H1 (cell line): Measurements from ENCODE around the gene JADE3. TPM values are rescaled to one million over a fixed set of nuclear protein-coding genes. Genes with fewer than 3 reads are reported as not detected.

Experiments
- CTCF ChIA-PET: fragments of 300-600 bp; sonication (Branson Sonifier 250); formaldehyde crosslinking; loops from one replicate; lab custom pipeline; 2021; ENCODE audit not compliant: partially characterized antibody; lab: Charles Lee
- POLR2A ChIA-PET: fragments of 300-600 bp; sonication (Branson Sonifier 250); formaldehyde crosslinking; loops from one replicate; lab custom pipeline; 2021; ENCODE audit warnings: inconsistent platforms; ENCODE audit not compliant: partially characterized antibody; lab: Charles Lee
- DNase-seq, 2 experiments: peaks; one replicate each; pipeline versions ENCODE4 v3.0.0 to v3.0.0-alpha.2; 2010 to 2022; ENCODE audit warnings: low spot score in 2 of 2, low read depth in 1 of 2, mixed read lengths in 1 of 2
- FAIRE-seq: peaks from 2 replicates; lab custom pipeline; 2011; peaks lifted over from hg19 to GRCh38; lab: Jason Lieb, UNC
- H2AFZ ChIP-seq: 2 replicates; pipeline ENCODE4 v1.8.1; 2012; ENCODE audit warnings: low read length, inconsistent platforms
- H2AK5ac ChIP-seq: 2 replicates; pipeline ENCODE4 v1.6.1; 2013; ENCODE audit warnings: low read depth, low read length
- H2BK120ac ChIP-seq: replicated peaks from 2 replicates; pipeline ENCODE3; 2013; ENCODE audit warnings: low read depth, low read length, inconsistent platforms
- H2BK12ac ChIP-seq: 2 replicates; pipeline ENCODE4 v1.6.1; 2013; ENCODE audit warnings: low read depth, low read length
- H2BK15ac ChIP-seq: 2 replicates; pipeline ENCODE4 v1.6.1; 2013; ENCODE audit warnings: low read length
- H2BK20ac ChIP-seq: 2 replicates; pipeline ENCODE4 v1.6.1; 2013; ENCODE audit warnings: low read length
- H2BK5ac ChIP-seq: 2 replicates; pipeline ENCODE4 v1.6.1; 2013; ENCODE audit warnings: low read depth, low read length
- H3K14ac ChIP-seq: 2 replicates; pipeline ENCODE4 v1.6.1; 2013; ENCODE audit warnings: inconsistent platforms; ENCODE audit not compliant: insufficient read length
- H3K18ac ChIP-seq: 2 replicates; pipeline ENCODE4 v1.6.1; 2013; ENCODE audit warnings: low read length; ENCODE audit errors: extremely low read depth
- H3K23ac ChIP-seq: 2 replicates; pipeline ENCODE4 v1.6.1; 2013; ENCODE audit warnings: inconsistent platforms; ENCODE audit not compliant: insufficient read length
- H3K23me2 ChIP-seq: 2 replicates; pipeline ENCODE4 v1.6.1; 2013; ENCODE audit warnings: low read depth, low read length
- H3K27ac ChIP-seq: 2 replicates; pipeline ENCODE4 v1.6.1; 2011; ENCODE audit warnings: low read depth, low read length, inconsistent platforms
- H3K27me3 ChIP-seq, 4 experiments: replicated peaks in 1 of 4; 1 replicate in 1 of 4; 2 replicates in 3 of 4; pipeline versions ENCODE4 v1.6.1 to v1.8.1; 2011 to 2013; ENCODE audit warnings: low read length in 3 of 4, mild to moderate bottlenecking in 3 of 4, inconsistent platforms in 2 of 4, mixed read lengths in 2 of 4, moderate library complexity in 1 of 4; ENCODE audit not compliant: control insufficient read depth in 3 of 4, insufficient read depth in 3 of 4; ENCODE audit errors: extremely low read depth in 1 of 4
- H3K36me3 ChIP-seq, 4 experiments: 2 replicates each; pipeline versions ENCODE4 v1.6.1 to v1.8.1; 2011 to 2013; ENCODE audit warnings: mild to moderate bottlenecking in 4 of 4, low read length in 3 of 4, moderate library complexity in 2 of 4, control low read depth in 1 of 4, inconsistent platforms in 1 of 4; ENCODE audit not compliant: insufficient read depth in 4 of 4, control insufficient read depth in 2 of 4
- H3K4ac ChIP-seq: replicated peaks from 2 replicates; pipeline ENCODE3; 2013; ENCODE audit warnings: low read length, low read depth, mixed read lengths, inconsistent platforms; ENCODE audit not compliant: insufficient read length
- H3K4me1 ChIP-seq, 4 experiments: replicated peaks in 1 of 4; 1 replicate in 1 of 4; 2 replicates in 3 of 4; pipeline versions ENCODE4 v1.6.1 to v1.8.1; 2011 to 2013; ENCODE audit warnings: low read length in 3 of 4, inconsistent platforms in 2 of 4, mixed read lengths in 1 of 4; ENCODE audit not compliant: insufficient read depth in 4 of 4, control insufficient read depth in 3 of 4
- H3K4me2 ChIP-seq, 2 experiments: 2 replicates each; pipeline versions ENCODE4 v1.6.1 to v1.8.1; 2011 to 2013; ENCODE audit warnings: low read depth in 2 of 2, low read length in 2 of 2, control low read depth in 1 of 2, inconsistent platforms in 1 of 2, mild to moderate bottlenecking in 1 of 2; ENCODE audit not compliant: insufficient read depth in 1 of 2
- H3K4me3 ChIP-seq, 4 experiments: fragments of 200-600, 300-600 bp in 1 of 4; sonication (generic), shearing (Covaris generic), sonication (Bioruptor Twin) in 1 of 4; 2 replicates each; pipeline versions ENCODE4 v1.5.1 to v1.8.1; 2011 to 2016; ENCODE audit warnings: low read length in 4 of 4, low read depth in 3 of 4, control low read depth in 2 of 4, inconsistent platforms in 2 of 4, mild to moderate bottlenecking in 2 of 4, mixed read lengths in 1 of 4, moderate library complexity in 1 of 4; ENCODE audit not compliant: insufficient read depth in 2 of 4; ENCODE audit errors: extremely low read depth in 1 of 4
- H3K56ac ChIP-seq: replicated peaks from 2 replicates; pipeline ENCODE3; 2013; ENCODE audit warnings: low read depth, mild to moderate bottlenecking, mixed read lengths, low read length, inconsistent platforms; ENCODE audit not compliant: insufficient read length
- H3K79me1 ChIP-seq: 2 replicates; pipeline ENCODE4 v1.6.1; 2013; ENCODE audit warnings: low read depth, low read length, control low read depth
- H3K79me2 ChIP-seq, 2 experiments: 2 replicates each; pipeline versions ENCODE4 v1.6.1 to v1.8.1; 2012 to 2013; ENCODE audit warnings: low read length in 2 of 2, mild to moderate bottlenecking in 2 of 2, inconsistent platforms in 1 of 2; ENCODE audit not compliant: insufficient read depth in 2 of 2, control insufficient read depth in 1 of 2
- H3K9ac ChIP-seq, 4 experiments: replicated peaks in 1 of 4; 1 replicate in 1 of 4; 2 replicates in 3 of 4; pipeline versions ENCODE4 v1.6.1 to v1.8.1; 2011 to 2013; ENCODE audit warnings: low read depth in 3 of 4, low read length in 3 of 4, control low read depth in 2 of 4, mild to moderate bottlenecking in 2 of 4, moderate library complexity in 2 of 4, inconsistent platforms in 1 of 4; ENCODE audit errors: extremely low read depth in 1 of 4
- H3K9me3 ChIP-seq, 2 experiments: 2 replicates each; pipeline versions ENCODE4 v1.6.1 to v1.8.1; 2012 to 2013; ENCODE audit warnings: mild to moderate bottlenecking in 2 of 2, moderate library complexity in 2 of 2, control low read depth in 1 of 2, inconsistent platforms in 1 of 2, low read depth in 1 of 2, low read length in 1 of 2, mixed read lengths in 1 of 2; ENCODE audit not compliant: insufficient read depth in 2 of 2
- H4K20me1 ChIP-seq, 2 experiments: replicated peaks in 1 of 2; 2 replicates each; pipeline versions ENCODE3 to v1.8.1; 2011 to 2013; ENCODE audit warnings: inconsistent platforms in 2 of 2, low read length in 2 of 2, mild to moderate bottlenecking in 1 of 2; ENCODE audit not compliant: insufficient read depth in 2 of 2, control insufficient read depth in 1 of 2
- H4K5ac ChIP-seq: 2 replicates; pipeline ENCODE4 v1.6.1; 2013; ENCODE audit warnings: low read length, low read depth, mixed read lengths, inconsistent platforms; ENCODE audit not compliant: insufficient read length
- H4K8ac ChIP-seq: 2 replicates; pipeline ENCODE4 v1.8.0; 2013; ENCODE audit warnings: mild to moderate bottlenecking, moderate library complexity, low read length, inconsistent platforms; ENCODE audit not compliant: insufficient read depth; ENCODE audit errors: extremely low read depth
- H4K91ac ChIP-seq: replicated peaks from 2 replicates; pipeline ENCODE3; 2013; ENCODE audit warnings: low read length, mixed read lengths, inconsistent platforms; ENCODE audit not compliant: insufficient read length
- ASH2L ChIP-seq: fragments of 200-600, 300-600 bp; sonication (generic); IDR thresholded peaks from one replicate; pipeline ENCODE4 v1.7.1; 2017; ENCODE audit warnings: low read length
- BRCA1 ChIP-seq: IDR thresholded peaks from 2 replicates; pipeline ENCODE4 v1.6.1; 2012; ENCODE audit warnings: low read depth, low read length, improper control_type of control experiment
- CHD1 ChIP-seq: IDR thresholded peaks from 2 replicates; pipeline ENCODE4 v1.6.1; 2012; ENCODE audit warnings: low read depth, low read length, improper control_type of control experiment
- CHD2 ChIP-seq: IDR thresholded peaks from 2 replicates; pipeline ENCODE4 v1.6.1; 2012; ENCODE audit warnings: low read length, improper control_type of control experiment
- CTBP2 ChIP-seq: IDR thresholded peaks from 2 replicates; pipeline ENCODE4 v1.7.0; 2011; ENCODE audit warnings: borderline replicate concordance, mild to moderate bottlenecking, moderate library complexity, mixed read lengths, low read length; ENCODE audit not compliant: insufficient read depth, insufficient read length
- EGR1 ChIP-seq: IDR thresholded peaks from 2 replicates; pipeline ENCODE4 v1.6.1; 2011; ENCODE audit warnings: low read depth, low read length, borderline replicate concordance
- FOSL1 ChIP-seq: IDR thresholded peaks from 2 replicates; pipeline ENCODE4 v1.6.1; 2011; ENCODE audit warnings: mild to moderate bottlenecking, low read depth, low read length, moderate library complexity; ENCODE audit not compliant: insufficient read depth
- POLR2A ChIP-seq, 2 experiments: IDR thresholded peaks; 1 replicate in 1 of 2; 2 replicates in 1 of 2; pipeline ENCODE4 v1.6.1; 2011; ENCODE audit warnings: low read depth in 2 of 2, low read length in 2 of 2, mild to moderate bottlenecking in 2 of 2; ENCODE audit errors: control extremely low read depth in 1 of 2
- RFX5 ChIP-seq: IDR thresholded peaks from 2 replicates; pipeline ENCODE4 v1.6.1; 2011; ENCODE audit warnings: low read depth, low read length, improper control_type of control experiment, borderline replicate concordance
- RNF2 ChIP-seq: fragments of 200-900, 300-1000 bp; sonication (generic); IDR thresholded peaks from 2 replicates; pipeline ENCODE4 v1.7.1; 2016; ENCODE audit warnings: borderline replicate concordance, low read depth, mild to moderate bottlenecking, antibody characterized with exemption, low read length; ENCODE audit not compliant: poor library complexity, severe bottlenecking; ENCODE audit errors: missing control alignments
- RXRA ChIP-seq: IDR thresholded peaks from 2 replicates; pipeline ENCODE4 v1.6.1; 2011; ENCODE audit warnings: low read depth, mild to moderate bottlenecking, low read length, moderate library complexity; ENCODE audit not compliant: insufficient read depth
- SIRT6 ChIP-seq: IDR thresholded peaks from one replicate; pipeline ENCODE4 v1.7.1; 2012; ENCODE audit warnings: low read length, inconsistent platforms
- SP2 ChIP-seq: IDR thresholded peaks from 2 replicates; pipeline ENCODE4 v1.6.1; 2012; ENCODE audit warnings: mild to moderate bottlenecking, low read length, inconsistent platforms
- SUZ12 ChIP-seq: fragments of 200-600 bp; sonication (generic); IDR thresholded peaks from 2 replicates; pipeline ENCODE4 v1.6.1; 2012; ENCODE audit warnings: mild to moderate bottlenecking, inconsistent platforms, low read length, moderate library complexity, mixed read lengths
- TBP ChIP-seq: IDR thresholded peaks from 2 replicates; pipeline ENCODE4 v1.6.1; 2011; ENCODE audit warnings: low read depth, low read length, improper control_type of control experiment
- TCF12 ChIP-seq: IDR thresholded peaks from 2 replicates; pipeline ENCODE4 v1.6.1; 2011; ENCODE audit warnings: low read depth, mild to moderate bottlenecking, low read length
- YY1 ChIP-seq: IDR thresholded peaks from 2 replicates; pipeline ENCODE4 v1.6.1; 2011; ENCODE audit warnings: low read depth, mild to moderate bottlenecking, low read length
- polyA plus RNA-seq, 7 experiments: library from polyadenylated mRNA; depleted of rRNA in 3 of 7; stranded (reverse) in 5 of 7; unstranded in 2 of 7; fragments of >200 nt in 5 of 7; fragments of 200-250 nt in 2 of 7; gene quantifications; 1 replicate in 5 of 7; 2 replicates in 1 of 7; 4 replicates in 1 of 7; pipeline versions ENCODE4 v1.2.1 to v1.2.3, GENCODE V29; 2011 to 2013; ENCODE audit warnings: missing spikeins in 2 of 7, mixed read lengths in 2 of 7
- total RNA-seq: library from RNA; stranded (reverse); fragmentation: NEBNext Ultra II Directional; extraction: Animal tissue kit (Norgen Biotek cat#: 25700); gene quantifications from 2 replicates; pipeline ENCODE4 v1.2.1, GENCODE V29; 2021

JADE3 gene
- total and polyA plus RNA-seq, 2 of the 8 experiments (the other 6 are each of a cell fraction or from before 2014, with no cell fraction given) = 6.9 to 21.5 TPM

DNA sequence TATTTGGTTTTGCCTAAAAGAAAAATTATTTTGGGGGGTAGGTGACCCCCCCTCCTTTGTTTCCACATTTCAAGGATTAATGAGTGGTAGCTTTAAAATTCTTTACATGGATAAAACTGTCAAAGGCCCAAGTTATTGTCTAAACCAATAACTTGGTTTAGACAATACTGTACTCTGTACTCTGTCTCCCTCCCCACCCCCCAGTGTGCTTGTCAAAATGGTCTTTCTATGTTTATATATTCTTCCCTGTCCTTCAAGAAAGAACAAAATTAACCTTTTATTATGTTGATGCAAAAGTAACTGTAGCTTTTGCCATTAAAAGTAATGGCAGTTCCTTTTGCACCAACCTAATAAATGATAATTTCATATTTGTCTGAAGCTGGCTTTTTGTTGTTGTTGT, 156.5 kb downstream of the JADE3 start:
- Histone ChIP-seq H3K27me3 (no peaks in the 10 kb centered on the region), H3K18ac (no peak overlapping the region), H2BK20ac (no peak overlapping the region), H3K4ac (no peak overlapping the region), H3K4me2 (no peak overlapping the region), H2BK120ac (no peak overlapping the region), H4K20me1 (no peaks in the 10 kb centered on the region), H3K36me3 (no peaks in the 10 kb centered on the region), H2BK5ac (no peak overlapping the region), H3K14ac (no peak overlapping the region), H3K23me2 (no peaks in the 10 kb centered on the region), H3K27ac (no peak overlapping the region), H3K79me1 (no peaks in the 10 kb centered on the region), H2AFZ (no peak overlapping the region), H3K79me2 (no peaks in the 10 kb centered on the region), H3K4me3 (no peak overlapping the region), H3K4me1 (no peaks in the 10 kb centered on the region), H2BK15ac (no peak overlapping the region), H4K5ac (no peak overlapping the region), H2AK5ac (no peak overlapping the region), H3K56ac (no peak overlapping the region), H3K9ac (no peak overlapping the region), H4K8ac (no peak overlapping the region), H3K9me3 (no peaks in the 10 kb centered on the region), H4K91ac (no peak overlapping the region), H3K23ac (no peak overlapping the region), H2BK12ac (no peak overlapping the region)
- DNase-seq = no peak
- ChIA-PET POLR2A (interaction anchor here (0.6 kb wide), 1 partner anchor 54 kb away, joined by 3 read pairs; no protein-coding TSS in a partner anchor), CTCF (no interaction called here)
- no peak for FAIRE-seq
- TF ChIP-seq YY1 (no peak), RNF2 (no peak), SIRT6 (no peak), CHD1 (no peak), CTBP2 (no peak), POLR2A (IDR thresholded peaks at IDR 0.05; ENCODE audit: control extremely low read depth in 1 of 2, low read depth in 2 of 2, low read length in 2 of 2) (no peak), TBP (no peak), FOSL1 (no peak), ASH2L (no peak), CHD2 (no peak), TCF12 (no peak), SUZ12 (no peak), RXRA (no peak), RFX5 (no peak), EGR1 (no peak), SP2 (no peak), BRCA1 (no peak)
